Measurements from ENCODE around the gene GPR39.

The GPR39 gene

GRCh38 chr2:132538331-132538855 lies 121.8 kb downstream of the GPR39 start:
- no peaks in the 10 kb centered on the region for H3K9me3 ChIP-seq (ENCODE audit: control insufficient read depth, low read length)
- H3K4me2 ChIP-seq (ENCODE audit: low read length) = no peak overlapping the region
- H3K9ac ChIP-seq = no peak overlapping the region
- no peaks in the 10 kb centered on the region for H3K27me3 ChIP-seq (ENCODE audit: control insufficient read depth, insufficient read depth, low read length)
- H3K4me1 ChIP-seq = peaks cover 4% of the 10 kb centered on the region
- no peak overlapping the region for H2AFZ ChIP-seq
- no peak overlapping the region for H3K27ac ChIP-seq
- no peaks in the 10 kb centered on the region for H3K79me2 ChIP-seq
- no peak overlapping the region for H3K4me3 ChIP-seq (ENCODE audit: low read depth, low read length)
- H3K36me3 ChIP-seq (ENCODE audit: control insufficient read depth, insufficient read depth, low read length) = no peaks in the 10 kb centered on the region
- no peak for TF ChIP-seq CTCF (IDR thresholded peaks at IDR 0.05)

- H3K4me2 ChIP-seq (ENCODE audit: low read length) = no peak overlapping the region
- no peak overlapping the region for H2AFZ ChIP-seq
- H3K9ac ChIP-seq = no peak overlapping the region
- H3K27me3 ChIP-seq (ENCODE audit: control insufficient read depth, insufficient read depth, low read length) = no peaks in the 10 kb centered on the region
- no peak for TF ChIP-seq CTCF (IDR thresholded peaks at IDR 0.05)
- peaks cover 8% of the 10 kb centered on the region for H3K4me1 ChIP-seq
- H3K79me2 ChIP-seq = no peaks in the 10 kb centered on the region
- H3K9me3 ChIP-seq (ENCODE audit: control insufficient read depth, low read length) = no peaks in the 10 kb centered on the region
- H3K36me3 ChIP-seq (ENCODE audit: control insufficient read depth, insufficient read depth, low read length) = no peaks in the 10 kb centered on the region
- H3K27ac ChIP-seq = no peak overlapping the region
- no peak overlapping the region for H3K4me3 ChIP-seq (ENCODE audit: low read depth, low read length)
Measured at GRCh38 chr2:132540166-132540565, 123.6 kb downstream of the GPR39 start.

- H3K79me2 ChIP-seq = no peaks in the 10 kb centered on the region
- no peaks in the 10 kb centered on the region for H3K9me3 ChIP-seq (ENCODE audit: control insufficient read depth, low read length)
- no peaks in the 10 kb centered on the region for H3K36me3 ChIP-seq (ENCODE audit: control insufficient read depth, insufficient read depth, low read length)
- no peak overlapping the region for H2AFZ ChIP-seq
- no peak for TF ChIP-seq CTCF (IDR thresholded peaks at IDR 0.05)
- H3K4me1 ChIP-seq = peaks cover 8% of the 10 kb centered on the region
- H3K27ac ChIP-seq = peak overlapping the region; percentile 13
- H3K4me3 ChIP-seq (ENCODE audit: low read depth, low read length) = no peak overlapping the region
- H3K27me3 ChIP-seq (ENCODE audit: control insufficient read depth, insufficient read depth, low read length) = no peaks in the 10 kb centered on the region
- H3K4me2 ChIP-seq (ENCODE audit: low read length) = peak overlapping the region; percentile 27
- H3K9ac ChIP-seq = no peak overlapping the region
Measured at GRCh38 chr2:132542953-132543569, 126.5 kb downstream of the GPR39 start.

GRCh38 chr2:132544006-132544630 lies 127.5 kb downstream of the GPR39 start:
- Histone ChIP-seq H3K79me2 (no peaks in the 10 kb centered on the region), H3K27me3 (ENCODE audit: control insufficient read depth, insufficient read depth, low read length) (no peaks in the 10 kb centered on the region), H3K9ac (no peak overlapping the region), H3K4me1 (peaks cover 8% of the 10 kb centered on the region), H3K27ac (no peak overlapping the region), H3K9me3 (ENCODE audit: control insufficient read depth, low read length) (no peaks in the 10 kb centered on the region), H3K4me3 (ENCODE audit: low read depth, low read length) (no peak overlapping the region), H3K4me2 (ENCODE audit: low read length) (peak overlapping the region; percentile 27), H2AFZ (no peak overlapping the region), H3K36me3 (ENCODE audit: control insufficient read depth, insufficient read depth, low read length) (no peaks in the 10 kb centered on the region)
- TF ChIP-seq CTCF (IDR thresholded peaks at IDR 0.05) = no peak
